SK-N-SH (cell line): ENCODE results near the gene ABCA3. TPM values are rescaled to one million over a fixed set of nuclear protein-coding genes. Genes with fewer than 3 reads are reported as not detected.
"Not testable (repeated sequence)": the region's sequence is repeated elsewhere in the genome, so short reads cannot be mapped to it uniquely, and the experiment has no call there.

Source experiments
- CTCF ChIA-PET: fragments of 300-600, 350-600 bp; formaldehyde crosslinking; extraction: SDS; loops from one replicate; lab custom pipeline; 2021; lab: Yijun Ruan, JAX
- POLR2A ChIA-PET: fragments of 350-600 bp; sonication (Branson Sonifier 250); formaldehyde crosslinking; extraction: SDS; loops from one replicate; lab custom pipeline; 2020; ENCODE audit warnings: antibody characterized with exemption, inconsistent platforms; lab: Yijun Ruan, JAX
- DNase-seq: peaks from one replicate; pipeline ENCODE4 v3.0.0; 2012
- H2AFZ ChIP-seq: fragments of 200-600 bp; sonication (generic); 2 replicates; pipeline ENCODE4 v1.8.1; 2016; ENCODE audit warnings: antibody characterized with exemption, mild to moderate bottlenecking, low read depth
- H3F3A ChIP-seq: fragments of 200-600 bp; sonication (generic); replicated peaks from 2 replicates; pipeline ENCODE3; 2016; ENCODE audit warnings: antibody characterized with exemption, mild to moderate bottlenecking; ENCODE audit not compliant: insufficient read depth
- H3K27ac ChIP-seq, 2 experiments: fragments of 200-500 bp in 1 of 2; fragments of 200-600 bp in 1 of 2; sonication (Bioruptor generic) in 1 of 2; sonication (generic), shearing (Covaris generic) in 1 of 2; 2 replicates each; pipeline versions ENCODE4 v1.5.1 to v1.6.1; 2014 to 2016; ENCODE audit warnings: low read depth in 2 of 2, inconsistent platforms in 1 of 2, low read length in 1 of 2, mild to moderate bottlenecking in 1 of 2, mixed read lengths in 1 of 2
- H3K27me3 ChIP-seq: fragments of 200-600 bp; sonication (generic), shearing (Covaris generic); 2 replicates; pipeline ENCODE4 v1.6.1; 2016; ENCODE audit warnings: mixed run types; ENCODE audit not compliant: insufficient read depth
- H3K36me3 ChIP-seq, 2 experiments: fragments of 200-500 bp in 1 of 2; fragments of 200-600 bp in 1 of 2; sonication (Bioruptor generic) in 1 of 2; sonication (generic) in 1 of 2; replicated peaks in 1 of 2; 2 replicates each; pipeline versions ENCODE3 to v1.5.1; 2014 to 2016; ENCODE audit warnings: low read length in 1 of 2, mild to moderate bottlenecking in 1 of 2; ENCODE audit not compliant: insufficient read depth in 2 of 2, control insufficient read depth in 1 of 2
- H3K4me1 ChIP-seq, 2 experiments: fragments of 200-500 bp in 1 of 2; fragments of 200-600 bp in 1 of 2; sonication (Bioruptor generic) in 1 of 2; sonication (generic), shearing (Covaris generic) in 1 of 2; 2 replicates each; pipeline versions ENCODE4 v1.5.1 to v1.6.1; 2014 to 2016; ENCODE audit warnings: low read depth in 1 of 2, low read length in 1 of 2, mixed run types in 1 of 2; ENCODE audit not compliant: insufficient read depth in 2 of 2, control insufficient read depth in 1 of 2
- H3K4me2 ChIP-seq: fragments of 200-600 bp; sonication (generic), shearing (Covaris generic); 2 replicates; pipeline ENCODE4 v1.6.1; 2017; ENCODE audit warnings: mixed run types
- H3K4me3 ChIP-seq, 2 experiments: fragments of 200-500 bp in 1 of 2; fragments of 200-600 bp in 1 of 2; sonication (Bioruptor generic) in 1 of 2; sonication (generic), shearing (Covaris generic) in 1 of 2; 2 replicates each; pipeline versions ENCODE4 v1.5.1 to v1.8.1; 2014 to 2016; ENCODE audit warnings: low read depth in 2 of 2, inconsistent platforms in 1 of 2, low read length in 1 of 2, mild to moderate bottlenecking in 1 of 2, mixed read lengths in 1 of 2, moderate library complexity in 1 of 2
- H3K79me2 ChIP-seq: fragments of 200-600 bp; sonication (generic); 2 replicates; pipeline ENCODE4 v1.8.1; 2017; ENCODE audit warnings: mild to moderate bottlenecking; ENCODE audit not compliant: insufficient read depth
- H3K9ac ChIP-seq: fragments of 200-600 bp; sonication (generic); 2 replicates; pipeline ENCODE4 v1.6.1; 2017; ENCODE audit warnings: mixed run types
- H3K9me2 ChIP-seq: fragments of 200-600 bp; sonication (generic); 2 replicates; pipeline ENCODE4 v1.6.1; 2017; ENCODE audit warnings: mixed run types
- H3K9me3 ChIP-seq: fragments of 200-600 bp; sonication (generic); 2 replicates; pipeline ENCODE4 v1.6.1; 2017; ENCODE audit warnings: mixed run types, mild to moderate bottlenecking, moderate library complexity
- H4K20me1 ChIP-seq: fragments of 200-600 bp; sonication (generic); 2 replicates; pipeline ENCODE4 v1.6.1; 2017; ENCODE audit warnings: mild to moderate bottlenecking, mixed run types; ENCODE audit not compliant: insufficient read depth
- CTCF ChIP-seq: fragments of 200-600 bp; sonication (generic); IDR thresholded peaks from 2 replicates; pipeline ENCODE4 v1.6.1; 2017; ENCODE audit warnings: antibody characterized with exemption, mild to moderate bottlenecking, moderate library complexity
- EP300 ChIP-seq, 2 experiments: IDR thresholded peaks; 2 replicates each; pipeline versions ENCODE4 v1.4.0 to v1.6.1; 2012; ENCODE audit warnings: borderline replicate concordance in 1 of 2, low read depth in 1 of 2, low read length in 1 of 2
- EZH2phosphoT487 ChIP-seq: fragments of 200-600 bp; sonication (generic); IDR thresholded peaks from 2 replicates; pipeline ENCODE4 v1.6.1; 2017; ENCODE audit warnings: low read depth, mixed run types, mild to moderate bottlenecking, antibody characterized with exemption, moderate library complexity, borderline replicate concordance
- FOXJ3 ChIP-seq: sonication (generic); formaldehyde crosslinking; IDR thresholded peaks from 2 replicates; pipeline ENCODE4 v1.5.1; 2020; ENCODE audit warnings: mild to moderate bottlenecking, missing genetic modification reagents
- GABPA ChIP-seq: IDR thresholded peaks from 2 replicates; pipeline ENCODE4 v1.4.0; 2012; ENCODE audit warnings: low read depth, mild to moderate bottlenecking
- GATA2 ChIP-seq: sonication (generic); formaldehyde crosslinking; IDR thresholded peaks from 2 replicates; pipeline ENCODE4 v1.5.0; 2020; ENCODE audit warnings: mild to moderate bottlenecking, missing genetic modification reagents
- JUND ChIP-seq: IDR thresholded peaks from 2 replicates; pipeline ENCODE4 v1.4.0; 2012
- MAX ChIP-seq: IDR thresholded peaks from 2 replicates; pipeline ENCODE4 v1.4.0; 2012; ENCODE audit warnings: low read depth
- RAD21 ChIP-seq: IDR thresholded peaks from 2 replicates; pipeline ENCODE4 v1.6.1; 2012; ENCODE audit warnings: mild to moderate bottlenecking, low read length
- TCF12 ChIP-seq: IDR thresholded peaks from 2 replicates; pipeline ENCODE4 v1.4.0; 2012
- USF2 ChIP-seq: fragments of 150-350 bp; IDR thresholded peaks from 2 replicates; pipeline ENCODE4 v1.6.1; 2017; ENCODE audit warnings: antibody characterized with exemption, low read length, low read depth, borderline replicate concordance
- ZBTB33 ChIP-seq: IDR thresholded peaks from 2 replicates; pipeline ENCODE4 v1.4.0; 2012; ENCODE audit warnings: low read depth, borderline replicate concordance
- WGBS: methylation state at CpG from one replicate; pipeline ENCODE4 v1.1.6; 2017; ENCODE audit warnings: low lambda C conversion rate; 5-methylcytosine and 5-hydroxymethylcytosine counted together
- polyA plus RNA-seq, 3 experiments: library from polyadenylated mRNA; depleted of rRNA; stranded (reverse); fragments of >200 nt; gene quantifications; 2 replicates each; pipeline ENCODE4 v1.2.3, GENCODE V29; 2012

Gene ABCA3
- polyA plus RNA-seq, 1 of the 3 experiments (the other 2 are of a cell fraction) = 9.9 TPM

GRCh38 chr16:2386990-2387389 lies 46.5 kb upstream of the ABCA3 start:
- no peaks in the 10 kb centered on the region for H3K79me2 ChIP-seq
- H3K27ac ChIP-seq = no peak overlapping the region
- H3K9me2 ChIP-seq = no peaks in the 10 kb centered on the region
- CTCF ChIA-PET = no interaction called here
- H3K4me1 ChIP-seq = peaks cover 0 to 2% of the 10 kb centered on the region in 2 experiments; a peak in 1 of 4 replicates
- no peaks in the 10 kb centered on the region for H3K36me3 ChIP-seq
- TF ChIP-seq GABPA (no peak), RAD21 (peak; percentile 36), CTCF (peak; percentile 36; the same call in 1 of the 2 replicates), TCF12 (no peak), ZBTB33 (no peak)
- no peak overlapping the region for H2AFZ ChIP-seq
- POLR2A ChIA-PET = no interaction called here
- no peaks in the 10 kb centered on the region for H4K20me1 ChIP-seq
- no peaks in the 10 kb centered on the region for H3K27me3 ChIP-seq
- H3F3A ChIP-seq = no peaks in the 10 kb centered on the region
- no peak overlapping the region for H3K4me3 ChIP-seq
- no peak overlapping the region for H3K4me2 ChIP-seq
- H3K9me3 ChIP-seq = no peaks in the 10 kb centered on the region
- 65% methylated on average over 3 of the region's 3 CpGs for WGBS
- DNase-seq = no peak
- H3K9ac ChIP-seq = no peak overlapping the region

GRCh38 chr16:2385982-2386381 lies 45.5 kb upstream of the ABCA3 start:
- H2AFZ ChIP-seq, H3K79me2 ChIP-seq, H3K27me3 ChIP-seq, H4K20me1 ChIP-seq, H3K9me3 ChIP-seq, H3K36me3 ChIP-seq, H3K4me1 ChIP-seq, H3K27ac ChIP-seq, H3K4me3 ChIP-seq, DNase-seq, H3K4me2 ChIP-seq, H3K9me2 ChIP-seq, POLR2A ChIA-PET, H3K9ac ChIP-seq, H3F3A ChIP-seq: not testable (repeated sequence)
- WGBS = 84% methylated on average over 19 of the region's 19 CpGs
- CTCF ChIA-PET = interaction anchor here (1.0 to 1.4 kb wide), 2 partner anchors 10 to 20 kb away, joined by 3 to 5 read pairs; no protein-coding TSS in a partner anchor

GRCh38 chr16:2385190-2385836 lies 44.8 kb upstream of the ABCA3 start:
- DNase-seq = no peak
- WGBS = 75% methylated on average over 3 of the region's 3 CpGs
- TF ChIP-seq GATA2 (CRISPR knock-in tag) = no peak
- no peak for TF ChIP-seq USF2
- TF ChIP-seq EP300 (IDR thresholded peaks at IDR 0.05; ENCODE audit: borderline replicate concordance in 1 of 2, low read depth in 1 of 2, low read length in 1 of 2) = no peak
- no peak for TF ChIP-seq MAX
- TF ChIP-seq FOXJ3 (CRISPR knock-in tag) = no peak
- no peak for TF ChIP-seq EZH2phosphoT487
- TF ChIP-seq ZBTB33 = no peak
- TF ChIP-seq JUND = no peak

More at GRCh38 chr16:2385190-2385836, 44.8 kb upstream of the ABCA3 start:
- Histone ChIP-seq H3K27me3 (no peaks in the 10 kb centered on the region), H3K4me2 (no peak overlapping the region), H4K20me1 (no peaks in the 10 kb centered on the region), H3K79me2 (no peaks in the 10 kb centered on the region), H3F3A (no peaks in the 10 kb centered on the region), H3K27ac (peak overlapping the region in 1 of 2 experiments; percentile 5; a peak in 1 of 4 replicates), H3K4me3 (no peak overlapping the region), H3K9ac (no peak overlapping the region), H3K9me2 (no peaks in the 10 kb centered on the region), H3K9me3 (no peaks in the 10 kb centered on the region), H2AFZ (no peak overlapping the region), H3K4me1 (no peaks in the 10 kb centered on the region), H3K36me3 (no peaks in the 10 kb centered on the region)
- CTCF ChIA-PET = interaction anchor here (0.7 to 1.4 kb wide), 3 partner anchors 11 to 42 kb away, joined by 3 to 5 read pairs (median 3); no protein-coding TSS in a partner anchor
- POLR2A ChIA-PET = no interaction called here
